Vagina (tissue), 2 donors: Measurements from ENCODE around the gene OR52I1.

Experiments used
- CTCF ChIP-seq, 3 experiments: fragments of 450-650 bp in 2 of 3; fragments of 200-600 bp in 1 of 3; sonication (generic) in 1 of 3; IDR thresholded peaks; one replicate each; pipeline ENCODE4 v1.5.1; 2017 to 2019; ENCODE audit warnings: antibody characterized with exemption in 3 of 3, mild to moderate bottlenecking in 2 of 3, moderate library complexity in 2 of 3
- POLR2A ChIP-seq, 2 donors: fragments of 450-650 bp; IDR thresholded peaks; one replicate each; pipeline ENCODE4 v1.6.1; 2017; ENCODE audit warnings: antibody characterized with exemption in 2 of 2, mild to moderate bottlenecking in 2 of 2, moderate library complexity in 2 of 2

- no peak for TF ChIP-seq POLR2A (IDR thresholded peaks at IDR 0.05)
- TF ChIP-seq CTCF (IDR thresholded peaks at IDR 0.05), result no peak
Measured at GRCh38 chr11:4643076-4643475, 49.2 kb downstream of the OR52I1 start.
